CD14-positive monocyte (primary cell): ENCODE measurements around the gene DEAF1. TPM values are rescaled to one million over a fixed set of nuclear protein-coding genes. Genes with fewer than 3 reads are reported as not detected.
A peak's percentile ranks its signal among the peaks of the same experiment; 100 is the strongest.

Experiments used
- DNase-seq, 3 donors: peaks; one replicate each; pipeline ENCODE4 v3.0.0-alpha.2; 2011 to 2022
- H2AFZ ChIP-seq: 2 replicates; pipeline ENCODE4 v1.6.0; 2012; ENCODE audit warnings: mild to moderate bottlenecking, low read depth, low read length, inconsistent platforms; ENCODE audit not compliant: insufficient read depth, poor library complexity, severe bottlenecking
- H3K27ac ChIP-seq, 2 donors: 1 replicate in 1 of 2; 2 replicates in 1 of 2; pipeline ENCODE4 v1.5.1; 2012 to 2013; ENCODE audit warnings: low read length in 2 of 2, control low read depth in 1 of 2, inconsistent platforms in 1 of 2, low read depth in 1 of 2, mild to moderate bottlenecking in 1 of 2
- H3K27me3 ChIP-seq, 2 donors: one replicate each; pipeline versions ENCODE4 v1.6.0 to v1.6.1; 2011 to 2013; ENCODE audit warnings: low read length in 2 of 2; ENCODE audit not compliant: control insufficient read depth in 2 of 2, insufficient read depth in 2 of 2
- H3K36me3 ChIP-seq, 2 donors: replicated peaks in 1 of 2; 1 replicate in 1 of 2; 2 replicates in 1 of 2; pipeline versions ENCODE4 v1.5.1 to v1.6.1; 2012 to 2013; ENCODE audit warnings: low read length in 2 of 2, control low read depth in 1 of 2, inconsistent platforms in 1 of 2, mild to moderate bottlenecking in 1 of 2; ENCODE audit not compliant: insufficient read depth in 2 of 2, control insufficient read depth in 1 of 2
- H3K4me1 ChIP-seq, 2 donors: 1 replicate in 1 of 2; 2 replicates in 1 of 2; pipeline versions ENCODE4 v1.5.1 to v1.6.1; 2012 to 2013; ENCODE audit warnings: low read length in 2 of 2, control low read depth in 1 of 2, inconsistent platforms in 1 of 2, mild to moderate bottlenecking in 1 of 2, moderate library complexity in 1 of 2; ENCODE audit not compliant: insufficient read depth in 2 of 2, control insufficient read depth in 1 of 2
- H3K4me2 ChIP-seq: replicated peaks from 2 replicates; pipeline ENCODE3; 2012; ENCODE audit warnings: low read length, moderate library complexity, mild to moderate bottlenecking; ENCODE audit not compliant: poor library complexity, severe bottlenecking; ENCODE audit errors: extremely low read depth
- H3K4me3 ChIP-seq, 3 experiments: fragments of 200-600 bp in 1 of 3; sonication (generic) in 1 of 3; replicated peaks in 1 of 3; 1 replicate in 2 of 3; 2 replicates in 1 of 3; pipeline ENCODE4 v1.5.1; 2011 to 2013; ENCODE audit warnings: low read length in 3 of 3, mild to moderate bottlenecking in 3 of 3, control low read depth in 2 of 3, low read depth in 2 of 3, inconsistent platforms in 1 of 3, moderate library complexity in 1 of 3
- H3K79me2 ChIP-seq: 2 replicates; pipeline ENCODE4 v1.6.0; 2012; ENCODE audit warnings: mild to moderate bottlenecking, control low read depth, inconsistent platforms, low read length, moderate library complexity; ENCODE audit not compliant: insufficient read depth
- H3K9ac ChIP-seq: 2 replicates; pipeline ENCODE4 v1.6.0; 2017; ENCODE audit warnings: low read length, mild to moderate bottlenecking; ENCODE audit not compliant: insufficient read depth, poor library complexity, severe bottlenecking
- H3K9me3 ChIP-seq, 2 donors: replicated peaks in 1 of 2; 1 replicate in 1 of 2; 2 replicates in 1 of 2; pipeline versions ENCODE4 v1.5.1 to v1.6.1; 2012 to 2013; ENCODE audit warnings: low read length in 2 of 2, control low read depth in 1 of 2; ENCODE audit not compliant: control insufficient read depth in 1 of 2, insufficient read depth in 1 of 2
- H4K20me1 ChIP-seq: 2 replicates; pipeline ENCODE4 v1.6.0; 2012; ENCODE audit warnings: mild to moderate bottlenecking, low read length, control low read depth, moderate library complexity; ENCODE audit not compliant: insufficient read depth
- H3K27ac Mint-ChIP-seq, 7 donors: one replicate each; pipeline ENCODE4 v1.8.0; 2020; ENCODE audit warnings: mild to moderate bottlenecking in 7 of 7, mixed read lengths in 7 of 7, moderate library complexity in 6 of 7, inconsistent platforms in 2 of 7
- H3K27me3 Mint-ChIP-seq, 3 donors: one replicate each; pipeline ENCODE4 v1.8.0; 2021 to 2022; ENCODE audit warnings: low read depth in 3 of 3, mild to moderate bottlenecking in 3 of 3, mixed read lengths in 3 of 3, moderate library complexity in 3 of 3, inconsistent platforms in 1 of 3
- H3K36me3 Mint-ChIP-seq, 2 donors: one replicate each; pipeline ENCODE4 v1.8.0; 2020; ENCODE audit warnings: mixed read lengths in 2 of 2, inconsistent platforms in 1 of 2, mild to moderate bottlenecking in 1 of 2
- H3K4me1 Mint-ChIP-seq: one replicate; pipeline ENCODE4 v1.8.0; 2020; ENCODE audit warnings: mild to moderate bottlenecking, mixed read lengths
- H3K4me3 Mint-ChIP-seq, 2 donors: one replicate each; pipeline ENCODE4 v1.8.0; 2020; ENCODE audit warnings: mild to moderate bottlenecking in 2 of 2, mixed read lengths in 2 of 2, moderate library complexity in 1 of 2
- H3K9me3 Mint-ChIP-seq, 7 donors: one replicate each; pipeline ENCODE4 v1.8.0; 2020 to 2022; ENCODE audit warnings: mixed read lengths in 7 of 7, mild to moderate bottlenecking in 6 of 7, moderate library complexity in 6 of 7, inconsistent platforms in 2 of 7
- CTCF ChIP-seq: fragments of 200-600 bp; IDR thresholded peaks from one replicate; pipeline ENCODE4 v1.8.0; 2022; ENCODE audit warnings: antibody characterized with exemption, mild to moderate bottlenecking
- WGBS: methylation state at CpG from one replicate; pipeline ENCODE4 v1.1.5; 2013; ENCODE audit warnings: missing lambda C conversion rate; ENCODE audit not compliant: insufficient coverage; 5-methylcytosine and 5-hydroxymethylcytosine counted together
- intact Hi-C, 2 donors: fragments of 100-400 bp; cut with micrococcal nuclease; formaldehyde crosslinking; loops; one replicate each; pipeline versions ENCODE4 v1.15.0 to v1.15.1; 2023
- polyA plus RNA-seq, 3 donors: library from polyadenylated mRNA; depleted of rRNA in 1 of 3; unstranded in 2 of 3; stranded (reverse) in 1 of 3; fragments of 300-500 nt in 2 of 3; fragments of >200 nt in 1 of 3; fragmentation: Illumina TruSeq in 2 of 3; gene quantifications; 1 replicate in 2 of 3; 2 replicates in 1 of 3; pipeline ENCODE4 v1.2.3, GENCODE V29; 2012 to 2021

The DEAF1 gene
- polyA plus RNA-seq, 3 donors = 18.0 to 22.3 (median 22.2) TPM

GRCh38 chr11:727281-727701 is 32.3 kb upstream of the DEAF1 start:
- Mint-ChIP-seq H3K4me3 (peak overlapping the region in 1 of 2 donors; percentile 30), H3K36me3 (no peaks in the 10 kb centered on the region), H3K4me1 (peaks cover 24% of the 10 kb centered on the region), H3K9me3 (peaks cover 0 to 6% (median 2%) of the 10 kb centered on the region in 7 donors), H3K27me3 (peaks cover 21 to 55% (median 32%) of the 10 kb centered on the region in 3 donors), H3K27ac (no peak overlapping the region)
- H3K9me3 ChIP-seq = no peaks in the 10 kb centered on the region
- no peaks in the 10 kb centered on the region for H3K79me2 ChIP-seq
- no peak overlapping the region for H3K4me2 ChIP-seq
- H3K27ac ChIP-seq = no peak overlapping the region
- H3K9ac ChIP-seq = no peak overlapping the region
- no peak overlapping the region for H2AFZ ChIP-seq
- peaks cover 8 to 38% of the 10 kb centered on the region in 2 donors for H3K27me3 ChIP-seq
- H3K4me1 ChIP-seq = peaks cover 35 to 50% of the 10 kb centered on the region in 2 donors
- DNase-seq = no peak
- H3K4me3 ChIP-seq = no peak overlapping the region
- no peak for TF ChIP-seq CTCF
- no peaks in the 10 kb centered on the region for H4K20me1 ChIP-seq
- WGBS = 95% methylated on average over 10 of the region's 12 CpGs
- no peaks in the 10 kb centered on the region for H3K36me3 ChIP-seq
- intact Hi-C loops = no loop called here

- intact Hi-C loops = no loop called here
- Histone ChIP-seq H3K4me3 (peak overlapping the region in 1 of 3 experiments; percentile 67), H3K4me1 (peaks cover 43 to 57% of the 10 kb centered on the region in 2 donors), H3K9ac (peak overlapping the region; percentile 59), H3K36me3 (no peaks in the 10 kb centered on the region), H3K9me3 (no peaks in the 10 kb centered on the region), H3K27ac (no peak overlapping the region), H4K20me1 (no peaks in the 10 kb centered on the region), H3K27me3 (peaks cover 8 to 44% of the 10 kb centered on the region in 2 donors), H3K79me2 (no peaks in the 10 kb centered on the region), H2AFZ (peak overlapping the region; percentile 71), H3K4me2 (peak overlapping the region; percentile 76)
- Mint-ChIP-seq H3K9me3 (peaks cover 0 to 10% (median 2%) of the 10 kb centered on the region in 7 donors), H3K36me3 (no peaks in the 10 kb centered on the region), H3K27ac (no peak overlapping the region), H3K4me3 (peak overlapping the region in 1 of 2 donors; percentile 80), H3K27me3 (peaks cover 25 to 62% (median 36%) of the 10 kb centered on the region in 3 donors), H3K4me1 (peaks cover 27% of the 10 kb centered on the region)
- WGBS = 12% methylated on average over 54 of the region's 61 CpGs
- no peak for TF ChIP-seq CTCF
- DNase-seq = peak in 2 of 3 donors; percentile 39 to 42
These were observed 31.5 kb upstream of the DEAF1 start for GRCh38 chr11:726278-727220.
